Raji (cell line): ENCODE data around the gene TMEM51.

Source experiments
- POLR2A ChIP-seq: IDR thresholded peaks from 2 replicates; pipeline ENCODE4 v1.6.1; 2011; ENCODE audit warnings: low read depth, low read length, control low read depth; ENCODE audit not compliant: insufficient read depth

Gene TMEM51, protein sequence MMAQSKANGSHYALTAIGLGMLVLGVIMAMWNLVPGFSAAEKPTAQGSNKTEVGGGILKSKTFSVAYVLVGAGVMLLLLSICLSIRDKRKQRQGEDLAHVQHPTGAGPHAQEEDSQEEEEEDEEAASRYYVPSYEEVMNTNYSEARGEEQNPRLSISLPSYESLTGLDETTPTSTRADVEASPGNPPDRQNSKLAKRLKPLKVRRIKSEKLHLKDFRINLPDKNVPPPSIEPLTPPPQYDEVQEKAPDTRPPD

DNA sequence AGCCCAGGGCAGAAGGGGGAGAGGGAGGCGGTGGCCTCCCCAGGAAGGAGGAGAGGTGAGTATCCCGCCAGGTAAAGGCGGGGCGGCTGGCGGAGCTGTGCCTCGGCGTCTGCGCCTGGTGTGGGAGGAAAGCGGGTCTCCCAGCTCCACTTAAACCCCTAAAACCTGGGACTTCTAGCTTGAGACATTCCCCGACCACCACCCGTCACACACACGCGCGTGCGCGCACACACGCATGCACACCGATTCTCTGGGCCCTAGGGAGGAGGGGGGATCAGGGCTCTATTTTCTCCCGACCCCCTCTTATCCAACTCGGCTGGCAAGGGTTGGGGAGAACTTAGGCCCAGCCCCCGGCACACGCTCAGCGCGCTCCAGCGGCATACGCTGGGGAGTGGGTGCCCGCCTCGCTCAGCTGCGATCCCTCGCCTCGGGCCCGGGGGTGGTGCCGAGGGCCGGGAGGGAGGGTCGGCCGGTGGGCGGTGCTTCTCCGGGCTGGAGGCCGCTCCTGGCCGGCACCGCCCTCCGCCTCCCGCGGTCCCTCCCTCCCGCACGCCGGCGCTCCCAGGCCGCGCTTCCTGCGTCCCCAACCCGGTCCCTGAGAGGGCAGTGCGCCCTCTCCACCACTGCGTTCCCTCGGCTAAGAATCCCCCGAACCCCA, at the start of gene TMEM51:
TMEM51 (plus strand) TSS at position 564 of the 658 bp plus-strand sequence. CDS start 61,341 bp downstream, outside the sequence.
- no peak for TF ChIP-seq POLR2A

DNA sequence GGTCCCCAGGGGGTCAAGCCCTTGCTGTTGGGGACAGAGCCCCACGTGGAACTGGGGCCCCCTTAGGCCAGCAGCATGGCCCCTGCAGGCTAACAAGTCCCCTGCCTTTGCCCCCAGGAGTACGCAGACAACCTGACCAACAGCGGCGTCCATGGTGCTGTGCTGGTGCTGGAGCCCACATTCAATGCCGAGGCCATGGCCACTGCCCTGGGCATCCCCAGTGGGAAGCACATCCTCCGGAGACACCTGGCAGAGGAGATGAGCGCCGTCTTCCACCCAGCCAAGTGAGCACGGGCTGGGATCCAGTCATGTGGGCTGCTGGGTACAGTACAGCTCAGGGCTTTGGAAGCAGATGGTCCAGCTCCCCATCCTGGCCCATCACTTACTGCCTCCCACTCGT, 49.6 kb upstream of the TMEM51 start:
- TF ChIP-seq POLR2A: no peak

- TF ChIP-seq POLR2A: no peak
These were observed 48.8 kb upstream of the TMEM51 start for GRCh38 chr1:15104768-15105167.

GRCh38 chr1:15106608-15107007, 46.9 kb upstream of the TMEM51 start:
- TF ChIP-seq POLR2A: no peak

DNA sequence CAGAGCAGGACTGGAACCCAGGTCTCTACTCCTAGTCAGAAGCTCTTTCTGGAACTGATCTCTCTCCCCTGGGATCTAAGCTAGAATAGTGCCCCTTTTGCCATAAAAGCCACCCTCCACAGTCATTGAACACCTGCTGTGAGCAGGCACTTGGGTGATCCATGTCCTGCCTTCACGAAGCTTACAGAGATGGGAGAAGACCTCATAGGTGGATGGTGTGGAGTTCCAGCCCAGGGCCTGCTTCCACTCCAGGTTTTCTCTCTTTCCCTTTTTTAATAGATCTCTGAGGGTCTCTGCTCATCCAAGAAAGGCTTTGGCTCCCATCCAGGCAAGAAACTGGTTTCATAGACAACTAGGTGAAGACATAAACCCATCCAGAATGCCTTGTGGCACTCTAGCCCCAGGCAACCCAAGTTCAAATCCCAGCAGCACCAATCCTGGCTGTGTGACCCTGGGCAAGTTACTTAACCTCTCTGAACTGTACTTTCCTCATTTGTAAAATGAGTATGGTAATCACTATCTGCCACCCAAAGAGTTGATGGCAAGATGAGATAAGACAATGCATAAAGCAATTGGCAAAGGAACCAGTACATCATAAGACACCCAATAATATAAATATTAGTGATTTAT, 46.4 kb upstream of the TMEM51 start:
- no peak for TF ChIP-seq POLR2A

DNA sequence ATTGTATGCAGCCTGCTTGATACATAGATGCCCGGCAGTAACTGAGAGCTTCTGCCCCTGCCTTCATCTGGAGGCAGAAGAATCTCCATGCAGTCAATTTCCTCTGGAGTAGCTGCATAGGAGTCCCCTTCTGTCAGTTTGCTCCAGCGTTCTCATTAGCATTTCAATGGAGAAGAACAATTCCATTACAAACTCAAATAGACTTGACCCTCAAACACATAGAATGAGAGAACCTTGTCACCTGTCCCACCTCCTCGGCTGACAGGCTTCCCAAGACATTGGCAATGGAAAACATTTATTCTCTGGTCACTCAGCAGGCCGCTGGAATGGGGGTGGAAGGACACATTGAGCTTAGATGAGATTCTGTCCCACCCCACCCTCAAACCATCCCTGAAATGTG, 45.6 kb upstream of the TMEM51 start:
- TF ChIP-seq POLR2A: no peak

- no peak for TF ChIP-seq POLR2A
These were observed 43.2 kb upstream of the TMEM51 start for GRCh38 chr1:15110128-15110866.

DNA sequence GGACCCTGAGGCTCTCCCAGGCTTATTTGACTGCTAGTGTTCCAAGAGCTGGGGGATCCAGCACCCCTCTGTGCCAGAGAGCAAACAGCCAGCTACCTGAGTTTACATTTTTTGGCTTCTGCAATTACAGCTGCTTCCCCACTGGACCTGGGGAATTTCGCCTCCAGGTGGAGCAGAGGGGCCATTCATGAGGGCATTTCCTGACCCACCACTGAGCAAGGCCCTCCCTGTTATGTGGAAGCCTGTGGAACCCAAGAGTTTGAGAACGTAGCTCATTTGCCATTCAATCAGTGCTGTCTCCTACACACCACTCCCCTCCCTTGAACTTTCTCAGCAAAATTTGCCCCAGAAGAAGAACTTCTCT, 42.7 kb upstream of the TMEM51 start:
- no peak for TF ChIP-seq POLR2A

DNA sequence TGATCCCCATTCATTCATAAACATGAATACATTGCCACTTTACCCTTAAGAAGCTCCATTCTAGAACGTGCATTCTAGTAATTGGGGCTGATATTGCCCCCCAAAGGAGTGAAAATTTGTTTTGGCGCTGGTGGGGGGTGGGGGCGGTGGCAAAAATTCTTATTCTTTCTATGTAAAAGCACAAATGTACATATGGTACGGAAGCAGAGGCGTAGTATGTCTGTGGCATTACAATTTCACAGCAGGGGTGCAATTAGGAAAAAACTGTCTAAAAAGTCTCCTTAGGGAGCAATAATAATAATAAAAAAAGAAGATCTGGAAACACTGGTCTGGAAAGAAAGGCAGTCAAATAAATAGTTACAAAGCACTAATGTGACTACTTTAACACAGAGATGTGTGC, 40.4 kb upstream of the TMEM51 start:
- no peak for TF ChIP-seq POLR2A

DNA sequence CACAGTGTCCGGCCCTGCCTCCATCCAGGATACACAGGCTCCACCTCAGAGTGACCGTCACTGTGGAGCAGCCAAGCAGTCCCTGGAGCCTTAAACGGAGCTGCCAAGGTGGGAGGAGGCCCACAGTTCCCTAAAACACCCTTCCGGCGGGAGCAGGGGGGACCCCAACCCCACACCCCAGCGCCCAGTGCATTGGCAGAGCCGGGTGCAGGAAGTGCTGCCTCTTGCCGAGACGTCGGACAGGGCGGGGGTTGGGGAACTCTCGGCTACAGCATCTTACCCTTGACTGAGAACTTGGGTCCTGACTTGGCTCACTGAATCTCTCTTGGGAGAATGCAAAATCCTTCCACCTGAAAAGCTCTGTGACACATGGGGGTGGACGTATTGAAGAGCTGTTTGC, 38.7 kb upstream of the TMEM51 start:
- TF ChIP-seq POLR2A: no peak

DNA sequence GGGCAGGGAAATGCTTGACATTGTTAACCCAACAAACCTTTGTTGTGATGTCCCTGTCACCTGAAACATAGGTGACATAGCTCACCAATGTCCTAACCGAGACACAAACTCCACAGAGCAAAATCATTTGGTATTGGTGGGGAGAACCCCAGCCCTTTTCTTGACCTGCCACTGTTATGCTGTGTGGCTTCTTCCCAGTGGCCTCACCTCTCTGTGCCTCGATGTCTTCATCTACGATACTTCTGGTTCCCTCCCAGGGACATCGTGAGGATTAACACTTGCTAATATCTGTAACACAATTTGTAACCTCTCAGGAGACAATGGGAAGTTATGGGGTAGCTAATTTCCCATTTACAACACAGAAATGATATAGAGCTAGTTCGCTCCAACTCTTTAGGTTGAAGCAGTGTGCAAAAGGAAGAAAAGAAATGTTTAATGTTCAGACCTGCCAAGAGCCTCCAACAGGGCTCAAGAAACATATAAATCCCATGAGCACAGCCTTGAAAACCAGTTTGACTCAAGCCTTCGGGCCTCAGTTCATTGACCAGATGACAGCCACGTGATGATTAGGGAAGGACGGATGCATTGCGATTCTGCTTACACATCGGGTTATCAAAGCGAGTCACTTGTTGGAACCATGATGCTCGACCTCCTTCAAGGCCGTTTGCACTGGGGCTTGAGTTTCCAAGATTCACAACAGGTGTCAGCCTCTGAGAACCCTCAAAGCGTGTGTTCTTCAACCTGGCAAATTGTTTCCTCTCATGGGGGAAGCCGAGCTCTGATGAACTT, 37.8 kb upstream of the TMEM51 start:
- no peak for TF ChIP-seq POLR2A

GRCh38 chr1:15116966-15117365, 36.6 kb upstream of the TMEM51 start:
- no peak for TF ChIP-seq POLR2A

GRCh38 chr1:15117671-15118325, 35.7 kb upstream of the TMEM51 start:
- no peak for TF ChIP-seq POLR2A

DNA sequence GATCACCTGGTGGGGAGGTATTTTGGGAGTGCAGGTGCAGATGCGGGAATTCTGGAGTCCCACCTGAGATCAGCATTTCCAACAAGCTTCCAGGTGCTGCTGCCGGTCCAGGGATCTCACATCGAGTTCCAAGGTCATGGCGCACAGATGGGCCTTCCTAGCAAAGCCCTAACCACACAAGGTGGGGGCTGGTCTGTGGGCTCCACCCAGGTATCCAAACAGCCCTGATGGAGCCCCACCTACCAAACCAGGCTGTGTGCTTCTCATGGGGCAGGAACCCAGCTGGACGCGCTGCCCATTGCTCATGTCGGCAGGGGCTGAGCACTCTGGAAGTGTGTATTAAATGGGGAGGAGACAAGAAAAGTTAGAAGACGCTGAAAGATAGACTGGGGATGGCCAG, 35.0 kb upstream of the TMEM51 start:
- no peak for TF ChIP-seq POLR2A
